H9 (cell line): ENCODE data around the gene PSMA2. TPM values are rescaled to one million over a fixed set of nuclear protein-coding genes. Genes with fewer than 3 reads are reported as not detected.

ENCODE experiments used
- DNase-seq: peaks from one replicate; pipeline ENCODE4 v3.0.0-alpha.2; 2017
- H2AFZ ChIP-seq: one replicate; pipeline ENCODE4 v1.6.1; 2013; ENCODE audit warnings: mild to moderate bottlenecking, low read length, control low read depth, moderate library complexity
- H2AK5ac ChIP-seq: 2 replicates; pipeline ENCODE4 v1.6.1; 2013; ENCODE audit warnings: low read length, control low read depth, mixed read lengths; ENCODE audit not compliant: insufficient read length
- H2BK120ac ChIP-seq: one replicate; pipeline ENCODE4 v1.6.1; 2013; ENCODE audit warnings: low read depth, mild to moderate bottlenecking, low read length, control low read depth, inconsistent platforms; ENCODE audit not compliant: poor library complexity, severe bottlenecking
- H2BK12ac ChIP-seq: 2 replicates; pipeline ENCODE4 v1.6.1; 2013; ENCODE audit warnings: low read length, control low read depth, mixed read lengths, low read depth; ENCODE audit not compliant: insufficient read length
- H2BK15ac ChIP-seq: 2 replicates; pipeline ENCODE4 v1.6.1; 2013; ENCODE audit warnings: low read depth, low read length, control low read depth
- H2BK20ac ChIP-seq: one replicate; pipeline ENCODE4 v1.6.1; 2013; ENCODE audit warnings: low read depth, mild to moderate bottlenecking, low read length, control low read depth, inconsistent platforms; ENCODE audit not compliant: poor library complexity, severe bottlenecking
- H2BK5ac ChIP-seq: 2 replicates; pipeline ENCODE4 v1.6.1; 2013; ENCODE audit warnings: low read length, control low read depth, mixed read lengths; ENCODE audit not compliant: insufficient read length
- H3K14ac ChIP-seq: 2 replicates; pipeline ENCODE4 v1.6.1; 2013; ENCODE audit warnings: low read length, control low read depth; ENCODE audit not compliant: insufficient read depth
- H3K18ac ChIP-seq: 2 replicates; pipeline ENCODE4 v1.6.1; 2013; ENCODE audit warnings: low read depth, mild to moderate bottlenecking, mixed read lengths, low read length, control low read depth; ENCODE audit not compliant: insufficient read length
- H3K23ac ChIP-seq: 2 replicates; pipeline ENCODE4 v1.6.1; 2013; ENCODE audit warnings: low read length, control low read depth, mixed read lengths, low read depth; ENCODE audit not compliant: insufficient read length
- H3K23me2 ChIP-seq: 2 replicates; pipeline ENCODE4 v1.6.1; 2013; ENCODE audit warnings: low read depth, mild to moderate bottlenecking, mixed read lengths, low read length, control low read depth; ENCODE audit not compliant: insufficient read length, poor library complexity, severe bottlenecking
- H3K27ac ChIP-seq: 2 replicates; pipeline ENCODE4 v1.5.1; 2013; ENCODE audit warnings: low read length, control low read depth, mixed read lengths, low read depth; ENCODE audit not compliant: insufficient read length
- H3K27me3 ChIP-seq: 2 replicates; pipeline ENCODE4 v1.6.1; 2013; ENCODE audit warnings: low read length, control low read depth, inconsistent platforms; ENCODE audit not compliant: insufficient read depth
- H3K4ac ChIP-seq: 2 replicates; pipeline ENCODE4 v1.6.1; 2013; ENCODE audit warnings: low read depth, mild to moderate bottlenecking, control low read depth, inconsistent platforms, low read length, moderate library complexity
- H3K4me1 ChIP-seq: 2 replicates; pipeline ENCODE4 v1.6.1; 2013; ENCODE audit warnings: low read length, control low read depth, inconsistent platforms; ENCODE audit not compliant: insufficient read depth
- H3K4me2 ChIP-seq: 2 replicates; pipeline ENCODE4 v1.6.1; 2013; ENCODE audit warnings: low read length, control low read depth, mixed read lengths; ENCODE audit not compliant: insufficient read length, insufficient read depth
- H3K56ac ChIP-seq: 2 replicates; pipeline ENCODE4 v1.6.1; 2013; ENCODE audit warnings: low read depth, mild to moderate bottlenecking, mixed read lengths, low read length, control low read depth; ENCODE audit not compliant: insufficient read length
- H3K79me1 ChIP-seq: 2 replicates; pipeline ENCODE4 v1.6.1; 2013; ENCODE audit warnings: low read depth, mild to moderate bottlenecking, moderate library complexity, low read length, control low read depth, inconsistent platforms; ENCODE audit not compliant: insufficient read depth, poor library complexity, severe bottlenecking
- H3K79me2 ChIP-seq: 2 replicates; pipeline ENCODE4 v1.6.1; 2013; ENCODE audit warnings: low read length, control low read depth, inconsistent platforms; ENCODE audit not compliant: insufficient read depth
- H3K9ac ChIP-seq: 2 replicates; pipeline ENCODE4 v1.6.1; 2013; ENCODE audit warnings: low read length, control low read depth, mixed read lengths; ENCODE audit not compliant: insufficient read length; ENCODE audit errors: extremely low read depth
- H3K9me3 ChIP-seq: one replicate; pipeline ENCODE4 v1.6.1; 2013; ENCODE audit warnings: low read depth, low read length, inconsistent platforms; ENCODE audit not compliant: control insufficient read depth
- H3T11ph ChIP-seq: one replicate; pipeline ENCODE4 v1.6.1; 2013; ENCODE audit warnings: mild to moderate bottlenecking, low read length, control low read depth, inconsistent platforms
- H4K20me1 ChIP-seq: one replicate; pipeline ENCODE4 v1.6.1; 2013; ENCODE audit not compliant: control insufficient read depth, insufficient read length, insufficient read depth
- H4K5ac ChIP-seq: 2 replicates; pipeline ENCODE4 v1.6.1; 2013; ENCODE audit warnings: low read depth, mild to moderate bottlenecking, mixed read lengths, low read length, control low read depth; ENCODE audit not compliant: insufficient read length
- H4K8ac ChIP-seq: replicated peaks from 2 replicates; pipeline ENCODE4 v1.6.1; 2013; ENCODE audit warnings: low read length, control low read depth, mixed read lengths, low read depth; ENCODE audit not compliant: insufficient read length
- H4K91ac ChIP-seq: 2 replicates; pipeline ENCODE4 v1.6.1; 2013; ENCODE audit warnings: low read depth, mild to moderate bottlenecking, moderate library complexity, mixed read lengths, low read length, control low read depth; ENCODE audit not compliant: insufficient read length
- H3K27ac Mint-ChIP-seq, 3 experiments: 2 replicates in 2 of 3; 3 replicates in 1 of 3; pipeline ENCODE4 v1.8.0; 2020 to 2021; ENCODE audit warnings: mixed read lengths in 3 of 3, mild to moderate bottlenecking in 1 of 3, moderate library complexity in 1 of 3
- H3K27me3 Mint-ChIP-seq: 2 replicates; pipeline ENCODE4 v1.8.0; 2021; ENCODE audit warnings: low read depth, mild to moderate bottlenecking, moderate library complexity, mixed read lengths
- H3K36me3 Mint-ChIP-seq, 3 experiments: 2 replicates in 2 of 3; 3 replicates in 1 of 3; pipeline ENCODE4 v1.8.0; 2020 to 2021; ENCODE audit warnings: low read depth in 3 of 3, mixed read lengths in 3 of 3; ENCODE audit not compliant: insufficient read depth in 1 of 3
- H3K4me1 Mint-ChIP-seq, 2 experiments: 2 replicates each; pipeline ENCODE4 v1.8.0; 2020; ENCODE audit warnings: mixed read lengths in 2 of 2
- H3K4me3 Mint-ChIP-seq, 2 experiments: 2 replicates in 1 of 2; 3 replicates in 1 of 2; pipeline ENCODE4 v1.8.0; 2020 to 2021; ENCODE audit warnings: mild to moderate bottlenecking in 2 of 2, mixed read lengths in 2 of 2, moderate library complexity in 1 of 2
- H3K9me3 Mint-ChIP-seq, 2 experiments: 2 replicates in 1 of 2; 3 replicates in 1 of 2; pipeline ENCODE4 v1.8.0; 2020; ENCODE audit warnings: mild to moderate bottlenecking in 2 of 2, mixed read lengths in 2 of 2, moderate library complexity in 1 of 2
- WGBS: extraction: QIAGEN DNeasy Blood & Tissue Kit; methylation state at CpG from one replicate; pipeline ENCODE4 v1.1.7; 2013; ENCODE audit warnings: missing lambda C conversion rate, low lambda C conversion rate, mixed read lengths; ENCODE audit not compliant: insufficient read length; ENCODE audit errors: extremely low coverage; 5-methylcytosine and 5-hydroxymethylcytosine counted together
- total RNA-seq: library from RNA; stranded (reverse); gene quantifications from 2 replicates; pipeline ENCODE4 v1.2.1, GENCODE V29; 2021
- TF ChIP-seq, protein P1 (sequence below): fragments of 200-600 bp; sonication (generic); conservative IDR thresholded peaks from 3 replicates; pipeline ENCODE4 v1.8.0; 2021; ENCODE audit warnings: antibody characterized with exemption, mild to moderate bottlenecking

PSMA2 gene
- total RNA-seq, 1 experiment from 2014 or later, result 227 TPM

DNA sequence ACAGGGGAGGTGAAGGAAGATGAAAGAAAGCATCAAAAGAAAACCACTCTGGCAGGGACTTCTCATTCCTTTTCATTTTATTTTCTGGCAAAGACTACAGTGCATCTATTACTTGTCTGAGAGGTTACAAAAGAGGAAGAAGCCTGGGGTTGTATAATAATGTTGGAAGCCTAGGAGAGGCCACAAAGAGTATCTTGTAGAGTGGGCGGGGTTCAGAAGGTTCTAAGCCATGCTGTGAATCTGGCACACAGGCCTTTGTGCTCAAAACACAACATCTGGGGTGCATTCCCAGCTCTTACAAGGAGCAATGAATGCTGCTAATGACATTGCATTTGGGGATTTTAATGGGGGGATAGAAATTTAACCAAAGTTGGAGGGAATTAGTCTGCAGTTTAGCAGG lies 49.6 kb upstream of the PSMA2 start:
- Histone ChIP-seq H3K56ac (no peak overlapping the region), H2BK20ac (no peak overlapping the region), H4K8ac (no peak overlapping the region), H3K23ac (no peak overlapping the region), H3K4me2 (no peak overlapping the region), H3K23me2 (no peaks in the 10 kb centered on the region), H4K91ac (no peak overlapping the region), H3K9me3 (no peaks in the 10 kb centered on the region), H4K20me1 (no peaks in the 10 kb centered on the region), H3K14ac (no peak overlapping the region), H3K4me1 (no peaks in the 10 kb centered on the region; the same call in none of the 2 replicates), H4K5ac (no peak overlapping the region), H2BK5ac (no peak overlapping the region), H3K27me3 (no peaks in the 10 kb centered on the region), H2BK15ac (no peak overlapping the region), H3K9ac (no peak overlapping the region), H2BK12ac (no peak overlapping the region), H3K18ac (no peak overlapping the region), H2AFZ (no peak overlapping the region), H3T11ph (no peak overlapping the region), H2BK120ac (no peak overlapping the region), H2AK5ac (no peak overlapping the region), H3K79me1 (no peaks in the 10 kb centered on the region), H3K27ac (no peak overlapping the region), H3K79me2 (no peaks in the 10 kb centered on the region), H3K4ac (no peak overlapping the region)
- no peak overlapping the region for H3K4me3 Mint-ChIP-seq
- TF ChIP-seq, protein P1, sequence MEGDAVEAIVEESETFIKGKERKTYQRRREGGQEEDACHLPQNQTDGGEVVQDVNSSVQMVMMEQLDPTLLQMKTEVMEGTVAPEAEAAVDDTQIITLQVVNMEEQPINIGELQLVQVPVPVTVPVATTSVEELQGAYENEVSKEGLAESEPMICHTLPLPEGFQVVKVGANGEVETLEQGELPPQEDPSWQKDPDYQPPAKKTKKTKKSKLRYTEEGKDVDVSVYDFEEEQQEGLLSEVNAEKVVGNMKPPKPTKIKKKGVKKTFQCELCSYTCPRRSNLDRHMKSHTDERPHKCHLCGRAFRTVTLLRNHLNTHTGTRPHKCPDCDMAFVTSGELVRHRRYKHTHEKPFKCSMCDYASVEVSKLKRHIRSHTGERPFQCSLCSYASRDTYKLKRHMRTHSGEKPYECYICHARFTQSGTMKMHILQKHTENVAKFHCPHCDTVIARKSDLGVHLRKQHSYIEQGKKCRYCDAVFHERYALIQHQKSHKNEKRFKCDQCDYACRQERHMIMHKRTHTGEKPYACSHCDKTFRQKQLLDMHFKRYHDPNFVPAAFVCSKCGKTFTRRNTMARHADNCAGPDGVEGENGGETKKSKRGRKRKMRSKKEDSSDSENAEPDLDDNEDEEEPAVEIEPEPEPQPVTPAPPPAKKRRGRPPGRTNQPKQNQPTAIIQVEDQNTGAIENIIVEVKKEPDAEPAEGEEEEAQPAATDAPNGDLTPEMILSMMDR, result no peak
- H3K27me3 Mint-ChIP-seq, result no peaks in the 10 kb centered on the region
- H3K36me3 Mint-ChIP-seq, result peaks cover 0 to 7% (median 0%) of the 10 kb centered on the region in 3 experiments; a peak in 2 of 7 replicates
- no peak overlapping the region for H3K27ac Mint-ChIP-seq
- peaks cover 6 to 10% of the 10 kb centered on the region in 2 experiments; a peak in 4 of 5 replicates for H3K9me3 Mint-ChIP-seq
- WGBS, result no CpG with 5 or more reads among the region's 1 CpG
- no peaks in the 10 kb centered on the region for H3K4me1 Mint-ChIP-seq
- no peak for DNase-seq
